Progenitor cell of endocrine pancreas (in vitro differentiated cells): ENCODE data around the gene BBS2. TPM values are rescaled to one million over a fixed set of nuclear protein-coding genes. Genes with fewer than 3 reads are reported as not detected.

Experiments
- DNase-seq: peaks from one replicate; pipeline ENCODE4 v3.0.0; 2021; ENCODE audit warnings: low spot score; ENCODE audit not compliant: unreplicated experiment
- H3K27ac Mint-ChIP-seq: 2 replicates; pipeline ENCODE4 v1.8.0; 2021; ENCODE audit warnings: mild to moderate bottlenecking, moderate library complexity, mixed read lengths
- H3K27me3 Mint-ChIP-seq: 2 replicates; pipeline ENCODE4 v1.8.0; 2021; ENCODE audit warnings: mixed read lengths
- H3K36me3 Mint-ChIP-seq: 2 replicates; pipeline ENCODE4 v1.8.0; 2022; ENCODE audit warnings: mixed read lengths; ENCODE audit not compliant: insufficient read depth
- H3K4me1 Mint-ChIP-seq: 2 replicates; pipeline ENCODE4 v1.8.0; 2021; ENCODE audit warnings: low read depth, mixed read lengths
- H3K4me3 Mint-ChIP-seq: 2 replicates; pipeline ENCODE4 v1.8.0; 2021; ENCODE audit warnings: low read depth, mild to moderate bottlenecking, moderate library complexity, mixed read lengths
- H3K9me3 Mint-ChIP-seq: 2 replicates; pipeline ENCODE4 v1.8.0; 2021; ENCODE audit warnings: low read depth, mixed read lengths
- total RNA-seq: library from RNA; stranded (reverse); gene quantifications from 2 replicates; pipeline ENCODE4 v1.2.1, GENCODE V29; 2021
- TF ChIP-seq, protein P1 (sequence below): fragments of 200-600 bp; sonication (generic); IDR thresholded peaks from one replicate; pipeline ENCODE4 v1.5.0; 2021; ENCODE audit warnings: antibody characterized with exemption, mild to moderate bottlenecking; ENCODE audit not compliant: unreplicated experiment

Gene BBS2
- total RNA-seq, 1 donor from 2014 or later, result 52.3 TPM

- H3K9me3 Mint-ChIP-seq, result no peaks in the 10 kb centered on the region
- H3K27me3 Mint-ChIP-seq, result no peaks in the 10 kb centered on the region
- no peak for DNase-seq
- H3K27ac Mint-ChIP-seq, result peak overlapping the region; percentile 95
- peaks cover 5% of the 10 kb centered on the region for H3K36me3 Mint-ChIP-seq
- H3K4me3 Mint-ChIP-seq, result peak overlapping the region; percentile 92
- H3K4me1 Mint-ChIP-seq, result peaks cover 38% of the 10 kb centered on the region
- TF ChIP-seq, protein P1, sequence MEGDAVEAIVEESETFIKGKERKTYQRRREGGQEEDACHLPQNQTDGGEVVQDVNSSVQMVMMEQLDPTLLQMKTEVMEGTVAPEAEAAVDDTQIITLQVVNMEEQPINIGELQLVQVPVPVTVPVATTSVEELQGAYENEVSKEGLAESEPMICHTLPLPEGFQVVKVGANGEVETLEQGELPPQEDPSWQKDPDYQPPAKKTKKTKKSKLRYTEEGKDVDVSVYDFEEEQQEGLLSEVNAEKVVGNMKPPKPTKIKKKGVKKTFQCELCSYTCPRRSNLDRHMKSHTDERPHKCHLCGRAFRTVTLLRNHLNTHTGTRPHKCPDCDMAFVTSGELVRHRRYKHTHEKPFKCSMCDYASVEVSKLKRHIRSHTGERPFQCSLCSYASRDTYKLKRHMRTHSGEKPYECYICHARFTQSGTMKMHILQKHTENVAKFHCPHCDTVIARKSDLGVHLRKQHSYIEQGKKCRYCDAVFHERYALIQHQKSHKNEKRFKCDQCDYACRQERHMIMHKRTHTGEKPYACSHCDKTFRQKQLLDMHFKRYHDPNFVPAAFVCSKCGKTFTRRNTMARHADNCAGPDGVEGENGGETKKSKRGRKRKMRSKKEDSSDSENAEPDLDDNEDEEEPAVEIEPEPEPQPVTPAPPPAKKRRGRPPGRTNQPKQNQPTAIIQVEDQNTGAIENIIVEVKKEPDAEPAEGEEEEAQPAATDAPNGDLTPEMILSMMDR, result no peak
Observed at GRCh38 chr16:56450275-56450985, 69.4 kb downstream of the BBS2 start.

GRCh38 chr16:56448005-56448404 lies 71.8 kb downstream of the BBS2 start:
- Mint-ChIP-seq H3K4me3 (peak overlapping the region; percentile 23), H3K4me1 (peaks cover 38% of the 10 kb centered on the region), H3K27ac (peak overlapping the region; percentile 25), H3K27me3 (no peaks in the 10 kb centered on the region), H3K9me3 (no peaks in the 10 kb centered on the region), H3K36me3 (peaks cover 5% of the 10 kb centered on the region)
- TF ChIP-seq, protein P1, result no peak
- no peak for DNase-seq

GRCh38 chr16:56447286-56447685 lies 72.5 kb downstream of the BBS2 start:
- no peak for DNase-seq

GRCh38 chr16:56438038-56438437 lies 81.8 kb downstream of the BBS2 start:
- Mint-ChIP-seq H3K9me3 (no peaks in the 10 kb centered on the region), H3K4me1 (no peaks in the 10 kb centered on the region), H3K27me3 (no peaks in the 10 kb centered on the region), H3K27ac (peak overlapping the region; percentile 47), H3K4me3 (no peak overlapping the region), H3K36me3 (peaks cover 22% of the 10 kb centered on the region)
- DNase-seq, result no peak
- TF ChIP-seq, protein P1, result no peak

More at GRCh38 chr16:56447286-56447685, 72.5 kb downstream of the BBS2 start:
- peaks cover 10% of the 10 kb centered on the region for H3K36me3 Mint-ChIP-seq
- peaks cover 34% of the 10 kb centered on the region for H3K4me1 Mint-ChIP-seq
- H3K27ac Mint-ChIP-seq, result no peak overlapping the region
- no peaks in the 10 kb centered on the region for H3K9me3 Mint-ChIP-seq
- H3K4me3 Mint-ChIP-seq, result no peak overlapping the region
- H3K27me3 Mint-ChIP-seq, result no peaks in the 10 kb centered on the region
- TF ChIP-seq, protein P1, result no peak

DNA sequence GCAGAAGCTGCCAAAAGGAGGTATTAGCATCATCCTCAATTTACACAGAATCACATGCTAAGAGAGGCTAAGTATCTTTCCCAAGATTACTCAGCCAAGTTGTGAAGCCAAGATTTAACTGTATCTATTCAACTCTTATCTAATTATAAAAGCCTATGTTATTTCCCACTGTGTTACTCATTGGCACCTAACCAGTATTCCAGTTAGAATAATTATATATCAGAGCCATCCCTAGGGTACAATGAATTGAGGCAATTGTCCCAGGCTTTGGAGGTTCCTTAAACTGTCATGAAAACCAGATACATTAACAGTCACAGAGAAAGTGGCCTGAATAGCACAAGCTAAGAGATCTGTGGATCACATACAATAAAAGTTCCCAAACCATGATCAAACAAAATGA lies 83.6 kb downstream of the BBS2 start:
- Mint-ChIP-seq H3K27me3 (no peaks in the 10 kb centered on the region), H3K36me3 (peaks cover 16% of the 10 kb centered on the region), H3K4me1 (no peaks in the 10 kb centered on the region), H3K27ac (no peak overlapping the region), H3K9me3 (no peaks in the 10 kb centered on the region), H3K4me3 (no peak overlapping the region)
- no peak for DNase-seq
- TF ChIP-seq, protein P1, result no peak

Other genes with a start within 250 kb of the BBS2 start
- gene AMFR, start 94.5 kb downstream of the BBS2 start, total RNA-seq, result 55.8 and 66.3 TPM in 2 replicates
- gene NUDT21, start 68.7 kb downstream of the BBS2 start, total RNA-seq, result 139 and 142 TPM in 2 replicates
- 32.0 and 33.6 TPM in 2 replicates for gene OGFOD1, start 68.5 kb downstream of the BBS2 start, total RNA-seq
- not detected in 2 replicates for gene MT4, start 45.0 kb upstream of the BBS2 start, total RNA-seq
- gene MT3, start 69.5 kb upstream of the BBS2 start, total RNA-seq, result not detected in 2 replicates
- 11.5 TPM in 2 replicates for gene MT2A, start 88.6 kb upstream of the BBS2 start, total RNA-seq
- 4.0 and 5.2 TPM in 2 replicates for gene MT1E, start 105.8 kb upstream of the BBS2 start, total RNA-seq
- not detected in 2 replicates for gene MT1M, start 112.6 kb upstream of the BBS2 start, total RNA-seq
- gene MT1A, start 118.6 kb upstream of the BBS2 start, total RNA-seq, result not detected in 2 replicates
- gene MT1B, start 131.9 kb upstream of the BBS2 start, total RNA-seq, result not detected in 2 replicates
- gene MT1F, start 137.9 kb upstream of the BBS2 start, total RNA-seq, result 6.3 and 7.2 TPM in 2 replicates
- 1.8 and 2.9 TPM in 2 replicates for gene MT1G, start 148.0 kb upstream of the BBS2 start, total RNA-seq
- not detected in 2 replicates for gene MT1H, start 149.8 kb upstream of the BBS2 start, total RNA-seq
- gene MT1X, start 162.4 kb upstream of the BBS2 start, total RNA-seq, result 6.8 and 6.9 TPM in 2 replicates
- gene NUP93, start 210.1 kb upstream of the BBS2 start, total RNA-seq, result 74.4 and 76.9 TPM in 2 replicates